ENCODE data around the gene BANF1.

GRCh38 chr11:65972116-65972515 is 30.2 kb upstream of the BANF1 start:
- TF ChIP-seq, protein P1, sequence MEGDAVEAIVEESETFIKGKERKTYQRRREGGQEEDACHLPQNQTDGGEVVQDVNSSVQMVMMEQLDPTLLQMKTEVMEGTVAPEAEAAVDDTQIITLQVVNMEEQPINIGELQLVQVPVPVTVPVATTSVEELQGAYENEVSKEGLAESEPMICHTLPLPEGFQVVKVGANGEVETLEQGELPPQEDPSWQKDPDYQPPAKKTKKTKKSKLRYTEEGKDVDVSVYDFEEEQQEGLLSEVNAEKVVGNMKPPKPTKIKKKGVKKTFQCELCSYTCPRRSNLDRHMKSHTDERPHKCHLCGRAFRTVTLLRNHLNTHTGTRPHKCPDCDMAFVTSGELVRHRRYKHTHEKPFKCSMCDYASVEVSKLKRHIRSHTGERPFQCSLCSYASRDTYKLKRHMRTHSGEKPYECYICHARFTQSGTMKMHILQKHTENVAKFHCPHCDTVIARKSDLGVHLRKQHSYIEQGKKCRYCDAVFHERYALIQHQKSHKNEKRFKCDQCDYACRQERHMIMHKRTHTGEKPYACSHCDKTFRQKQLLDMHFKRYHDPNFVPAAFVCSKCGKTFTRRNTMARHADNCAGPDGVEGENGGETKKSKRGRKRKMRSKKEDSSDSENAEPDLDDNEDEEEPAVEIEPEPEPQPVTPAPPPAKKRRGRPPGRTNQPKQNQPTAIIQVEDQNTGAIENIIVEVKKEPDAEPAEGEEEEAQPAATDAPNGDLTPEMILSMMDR (IDR thresholded peaks at IDR 0.05; ENCODE audit: low read depth, low read length) = no peak
- no peak for TF ChIP-seq EZH2phosphoT487 (IDR thresholded peaks at IDR 0.05; ENCODE audit: low read depth)
